LHCN-M2 (cell line): Measurements from ENCODE around the gene GALNT2. TPM values are rescaled to one million over a fixed set of nuclear protein-coding genes. Genes with fewer than 3 reads are reported as not detected.

Experiments
- DNase-seq: peaks from one replicate; pipeline ENCODE4 v3.0.0-alpha.2; 2012; ENCODE audit warnings: low read depth
- total RNA-seq: library from RNA; depleted of rRNA; stranded (reverse); fragments of >200 nt; gene quantifications from 2 replicates; pipeline ENCODE4 v1.2.3, GENCODE V29; 2014

The GALNT2 gene
- total RNA-seq, 1 experiment from 2014 or later = 81.6 TPM

GRCh38 chr1:230272557-230272956, 205.5 kb downstream of the GALNT2 start:
- DNase-seq = no peak

- DNase-seq = no peak
Observed at GRCh38 chr1:230273141-230273710, 206.2 kb downstream of the GALNT2 start.

GRCh38 chr1:230274254-230274653, 207.2 kb downstream of the GALNT2 start:
- no peak for DNase-seq

GRCh38 chr1:230276401-230276800, 209.4 kb downstream of the GALNT2 start:
- DNase-seq = no peak

GRCh38 chr1:230277201-230278025, 210.4 kb downstream of the GALNT2 start:
- no peak for DNase-seq

- no peak for DNase-seq
Observed at GRCh38 chr1:230278376-230278775, 211.3 kb downstream of the GALNT2 start.

- DNase-seq = no peak
Observed at GRCh38 chr1:230278871-230279582, 212.0 kb downstream of the GALNT2 start.

- no peak for DNase-seq
Observed at GRCh38 chr1:230279583-230279945, 212.5 kb downstream of the GALNT2 start.

GRCh38 chr1:230280054-230280795, 213.2 kb downstream of the GALNT2 start:
- DNase-seq = no peak

- DNase-seq = no peak
Observed at GRCh38 chr1:230280906-230281413, 213.9 kb downstream of the GALNT2 start.

GRCh38 chr1:230281556-230281955, 214.5 kb downstream of the GALNT2 start:
- DNase-seq = no peak

- DNase-seq = no peak
Observed at GRCh38 chr1:230282157-230282556, 215.1 kb downstream of the GALNT2 start.

GRCh38 chr1:230283678-230284077, 216.6 kb downstream of the GALNT2 start:
- DNase-seq = no peak

- DNase-seq = no peak
Observed at GRCh38 chr1:230284891-230285290, 217.9 kb downstream of the GALNT2 start.

- DNase-seq = no peak
Observed at GRCh38 chr1:230285351-230285750, 218.3 kb downstream of the GALNT2 start.

GRCh38 chr1:230286166-230286889, 219.3 kb downstream of the GALNT2 start:
- DNase-seq = no peak

- no peak for DNase-seq
Observed at GRCh38 chr1:230286890-230287269, 219.8 kb downstream of the GALNT2 start.

- DNase-seq = no peak
Observed at GRCh38 chr1:230287674-230288315, 220.8 kb downstream of the GALNT2 start.

GRCh38 chr1:230288641-230289349, 221.8 kb downstream of the GALNT2 start:
- peak; percentile 45 for DNase-seq

GRCh38 chr1:230289350-230289644, 222.3 kb downstream of the GALNT2 start:
- no peak for DNase-seq
